Measurements from ENCODE around the gene PLEKHS1. TPM values are rescaled to one million over a fixed set of nuclear protein-coding genes. Genes with fewer than 3 reads are reported as not detected.

The PLEKHS1 gene
- total and polyA plus RNA-seq, 4 donors, result under 0.01 TPM; not detected in 3

DNA sequence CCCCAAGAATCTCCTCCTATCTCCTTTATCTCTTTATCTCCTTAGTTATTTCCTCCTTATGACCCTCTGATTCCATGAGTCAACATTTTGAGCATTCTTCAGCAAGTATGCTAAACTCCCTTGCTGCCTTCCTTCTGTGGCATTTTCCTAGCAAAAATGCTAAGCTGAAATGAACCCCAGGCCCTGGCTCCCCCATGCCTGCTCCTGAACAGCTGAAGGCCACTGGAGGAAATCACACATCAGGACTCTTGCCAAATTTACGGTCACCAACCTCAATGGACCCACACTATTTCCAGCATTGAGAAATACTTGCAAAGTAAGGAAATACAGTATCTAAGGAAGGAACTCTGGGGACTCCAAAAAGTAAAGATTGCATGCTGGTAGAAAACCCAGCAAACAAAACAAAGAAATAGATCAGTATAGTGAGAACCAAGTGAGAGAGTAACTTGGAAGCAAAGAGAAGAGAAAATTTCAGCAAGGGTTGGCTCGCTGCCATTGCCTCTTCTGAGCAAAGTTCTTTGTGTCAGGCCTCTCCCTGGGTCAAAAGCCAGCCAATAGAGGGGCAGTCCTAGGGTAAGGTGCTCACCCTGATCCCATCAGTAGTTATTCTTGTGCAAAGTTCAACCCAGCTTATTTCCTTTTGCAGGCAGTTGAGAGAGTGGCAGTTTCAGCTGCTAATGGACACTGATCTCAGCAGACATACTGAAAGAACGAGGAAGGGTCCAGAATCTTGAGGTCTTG, 5.1 kb upstream of the PLEKHS1 start:
- Histone ChIP-seq H3K27me3 (ENCODE audit: control insufficient read depth in 4 of 4, insufficient read depth in 4 of 4, low read length in 3 of 4) (no peaks in the 10 kb centered on the region), H3K27ac (ENCODE audit: low read depth in 1 of 2, low read length in 2 of 2) (no peak overlapping the region), H3K9ac (ENCODE audit: low read depth in 1 of 2, low read length in 2 of 2) (no peak overlapping the region), H3K36me3 (ENCODE audit: control insufficient read depth in 4 of 4, insufficient read depth in 3 of 4, low read depth in 1 of 4, low read length in 3 of 4) (no peaks in the 10 kb centered on the region), H3K4me1 (ENCODE audit: control insufficient read depth in 4 of 4, insufficient read depth in 4 of 4, low read length in 3 of 4) (peaks cover 4 to 13% (median 10%) of the 10 kb centered on the region in 4 donors), H3K4me3 (ENCODE audit: low read depth in 1 of 3, low read length in 3 of 3) (no peak overlapping the region), H3K9me3 (ENCODE audit: control insufficient read depth in 4 of 4, low read length in 3 of 4) (no peaks in the 10 kb centered on the region)
- WGBS, result 21% methylated on average over 3 of the region's 3 CpGs
- TF ChIP-seq FOXA1 (IDR thresholded peaks at IDR 0.05) (no peak), HNF4A (conservative IDR thresholded peaks at IDR 0.05) (peak; percentile 88 to 91), HNF4G (IDR thresholded peaks at IDR 0.05) (peak; percentile 65), YY1 (IDR thresholded peaks at IDR 0.05) (peak; percentile 34), GABPA (IDR thresholded peaks at IDR 0.05 in 1 of 2, conservative IDR thresholded peaks at IDR 0.05 in 1 of 2) (no peak), SP1 (IDR thresholded peaks at IDR 0.05) (peak; percentile 67), TAF1 (conservative IDR thresholded peaks at IDR 0.05) (no peak), NR2F2 (IDR thresholded peaks at IDR 0.05) (peak; percentile 62), FOXA2 (IDR thresholded peaks at IDR 0.05) (no peak), RXRA (IDR thresholded peaks at IDR 0.05) (peak; percentile 74 to 75), JUND (IDR thresholded peaks at IDR 0.05) (peak; percentile 43 to 65), EGR1 (IDR thresholded peaks at IDR 0.05; ENCODE audit: low read depth in 2 of 2) (no peak), RAD21 (IDR thresholded peaks at IDR 0.05) (peak; percentile 3 to 32)
- TF ChIP-seq, protein P1, sequence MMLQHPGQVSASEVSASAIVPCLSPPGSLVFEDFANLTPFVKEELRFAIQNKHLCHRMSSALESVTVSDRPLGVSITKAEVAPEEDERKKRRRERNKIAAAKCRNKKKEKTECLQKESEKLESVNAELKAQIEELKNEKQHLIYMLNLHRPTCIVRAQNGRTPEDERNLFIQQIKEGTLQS (IDR thresholded peaks at IDR 0.05), result no peak
- TF ChIP-seq, protein P2, sequence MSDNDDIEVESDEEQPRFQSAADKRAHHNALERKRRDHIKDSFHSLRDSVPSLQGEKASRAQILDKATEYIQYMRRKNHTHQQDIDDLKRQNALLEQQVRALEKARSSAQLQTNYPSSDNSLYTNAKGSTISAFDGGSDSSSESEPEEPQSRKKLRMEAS (IDR thresholded peaks at IDR 0.05), result peak; percentile 23
- TF ChIP-seq, protein P3, sequence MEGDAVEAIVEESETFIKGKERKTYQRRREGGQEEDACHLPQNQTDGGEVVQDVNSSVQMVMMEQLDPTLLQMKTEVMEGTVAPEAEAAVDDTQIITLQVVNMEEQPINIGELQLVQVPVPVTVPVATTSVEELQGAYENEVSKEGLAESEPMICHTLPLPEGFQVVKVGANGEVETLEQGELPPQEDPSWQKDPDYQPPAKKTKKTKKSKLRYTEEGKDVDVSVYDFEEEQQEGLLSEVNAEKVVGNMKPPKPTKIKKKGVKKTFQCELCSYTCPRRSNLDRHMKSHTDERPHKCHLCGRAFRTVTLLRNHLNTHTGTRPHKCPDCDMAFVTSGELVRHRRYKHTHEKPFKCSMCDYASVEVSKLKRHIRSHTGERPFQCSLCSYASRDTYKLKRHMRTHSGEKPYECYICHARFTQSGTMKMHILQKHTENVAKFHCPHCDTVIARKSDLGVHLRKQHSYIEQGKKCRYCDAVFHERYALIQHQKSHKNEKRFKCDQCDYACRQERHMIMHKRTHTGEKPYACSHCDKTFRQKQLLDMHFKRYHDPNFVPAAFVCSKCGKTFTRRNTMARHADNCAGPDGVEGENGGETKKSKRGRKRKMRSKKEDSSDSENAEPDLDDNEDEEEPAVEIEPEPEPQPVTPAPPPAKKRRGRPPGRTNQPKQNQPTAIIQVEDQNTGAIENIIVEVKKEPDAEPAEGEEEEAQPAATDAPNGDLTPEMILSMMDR (IDR thresholded peaks at IDR 0.05; ENCODE audit: low read depth, low read length, missing input control), result no peak
- TF ChIP-seq, protein P4, sequence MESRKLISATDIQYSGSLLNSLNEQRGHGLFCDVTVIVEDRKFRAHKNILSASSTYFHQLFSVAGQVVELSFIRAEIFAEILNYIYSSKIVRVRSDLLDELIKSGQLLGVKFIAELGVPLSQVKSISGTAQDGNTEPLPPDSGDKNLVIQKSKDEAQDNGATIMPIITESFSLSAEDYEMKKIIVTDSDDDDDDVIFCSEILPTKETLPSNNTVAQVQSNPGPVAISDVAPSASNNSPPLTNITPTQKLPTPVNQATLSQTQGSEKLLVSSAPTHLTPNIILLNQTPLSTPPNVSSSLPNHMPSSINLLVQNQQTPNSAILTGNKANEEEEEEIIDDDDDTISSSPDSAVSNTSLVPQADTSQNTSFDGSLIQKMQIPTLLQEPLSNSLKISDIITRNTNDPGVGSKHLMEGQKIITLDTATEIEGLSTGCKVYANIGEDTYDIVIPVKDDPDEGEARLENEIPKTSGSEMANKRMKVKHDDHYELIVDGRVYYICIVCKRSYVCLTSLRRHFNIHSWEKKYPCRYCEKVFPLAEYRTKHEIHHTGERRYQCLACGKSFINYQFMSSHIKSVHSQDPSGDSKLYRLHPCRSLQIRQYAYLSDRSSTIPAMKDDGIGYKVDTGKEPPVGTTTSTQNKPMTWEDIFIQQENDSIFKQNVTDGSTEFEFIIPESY (IDR thresholded peaks at IDR 0.05), result no peak
- TF ChIP-seq, protein P5, sequence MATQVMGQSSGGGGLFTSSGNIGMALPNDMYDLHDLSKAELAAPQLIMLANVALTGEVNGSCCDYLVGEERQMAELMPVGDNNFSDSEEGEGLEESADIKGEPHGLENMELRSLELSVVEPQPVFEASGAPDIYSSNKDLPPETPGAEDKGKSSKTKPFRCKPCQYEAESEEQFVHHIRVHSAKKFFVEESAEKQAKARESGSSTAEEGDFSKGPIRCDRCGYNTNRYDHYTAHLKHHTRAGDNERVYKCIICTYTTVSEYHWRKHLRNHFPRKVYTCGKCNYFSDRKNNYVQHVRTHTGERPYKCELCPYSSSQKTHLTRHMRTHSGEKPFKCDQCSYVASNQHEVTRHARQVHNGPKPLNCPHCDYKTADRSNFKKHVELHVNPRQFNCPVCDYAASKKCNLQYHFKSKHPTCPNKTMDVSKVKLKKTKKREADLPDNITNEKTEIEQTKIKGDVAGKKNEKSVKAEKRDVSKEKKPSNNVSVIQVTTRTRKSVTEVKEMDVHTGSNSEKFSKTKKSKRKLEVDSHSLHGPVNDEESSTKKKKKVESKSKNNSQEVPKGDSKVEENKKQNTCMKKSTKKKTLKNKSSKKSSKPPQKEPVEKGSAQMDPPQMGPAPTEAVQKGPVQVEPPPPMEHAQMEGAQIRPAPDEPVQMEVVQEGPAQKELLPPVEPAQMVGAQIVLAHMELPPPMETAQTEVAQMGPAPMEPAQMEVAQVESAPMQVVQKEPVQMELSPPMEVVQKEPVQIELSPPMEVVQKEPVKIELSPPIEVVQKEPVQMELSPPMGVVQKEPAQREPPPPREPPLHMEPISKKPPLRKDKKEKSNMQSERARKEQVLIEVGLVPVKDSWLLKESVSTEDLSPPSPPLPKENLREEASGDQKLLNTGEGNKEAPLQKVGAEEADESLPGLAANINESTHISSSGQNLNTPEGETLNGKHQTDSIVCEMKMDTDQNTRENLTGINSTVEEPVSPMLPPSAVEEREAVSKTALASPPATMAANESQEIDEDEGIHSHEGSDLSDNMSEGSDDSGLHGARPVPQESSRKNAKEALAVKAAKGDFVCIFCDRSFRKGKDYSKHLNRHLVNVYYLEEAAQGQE (IDR thresholded peaks at IDR 0.05), result peak; percentile 34
- peak; percentile 60 for DNase-seq (ENCODE audit: low spot score)

Data from liver (tissue), 9 donors.